ENCODE measurements around the gene TNS1.

The TNS1 gene

DNA sequence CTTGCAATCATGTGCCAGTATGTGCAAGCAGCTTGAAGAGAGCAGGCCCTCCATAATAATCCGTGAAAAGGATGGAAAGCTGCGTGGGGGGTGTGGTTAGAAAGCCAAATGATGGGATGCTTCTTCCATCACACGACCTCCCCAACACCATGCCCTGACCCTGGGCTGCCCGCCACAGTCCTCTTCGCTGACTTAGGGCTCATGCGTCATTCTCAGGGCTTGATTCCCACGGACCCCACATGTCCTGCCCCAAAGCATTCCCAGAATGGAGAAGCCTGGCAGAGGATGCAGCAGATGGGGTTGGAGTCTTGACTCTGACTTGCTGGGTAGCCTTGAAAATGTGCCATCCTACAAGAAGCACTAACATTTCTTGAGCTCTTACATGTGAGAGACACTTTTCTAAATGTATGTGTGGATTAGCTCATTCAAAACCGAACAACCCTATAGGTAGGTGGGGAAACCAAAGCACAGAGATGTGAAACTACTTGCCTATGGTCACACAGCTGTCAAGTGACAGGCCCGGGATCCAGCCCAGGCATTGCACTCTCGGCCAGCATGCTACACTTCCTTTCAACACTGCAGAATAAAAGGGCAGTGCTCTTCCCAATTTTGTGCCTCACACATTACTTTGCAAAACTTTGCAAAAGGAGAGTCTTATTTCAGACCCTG lies 3.7 kb downstream of the TNS1 start:
- no peak for DNase-seq

DNA sequence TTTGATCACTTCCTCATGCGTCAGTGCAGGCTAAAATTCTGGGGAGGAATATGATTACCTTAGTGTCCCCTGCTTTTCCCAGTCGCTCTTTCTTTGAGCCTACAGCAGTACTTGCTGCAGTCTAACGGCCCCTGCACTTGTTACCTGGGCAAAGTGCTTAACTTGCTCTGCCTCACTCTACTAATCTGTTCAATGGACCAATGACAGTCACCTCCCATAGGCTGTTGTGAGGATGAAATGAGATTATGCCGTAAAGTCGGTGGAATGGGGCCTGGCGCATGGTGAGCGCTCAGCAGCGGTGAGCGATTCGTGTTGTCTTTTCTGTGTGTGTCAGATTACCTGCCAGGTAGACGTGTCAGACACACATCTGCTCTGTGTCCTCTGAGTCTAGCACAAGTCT lies 5.3 kb downstream of the TNS1 start:
- DNase-seq: no peak

DNA sequence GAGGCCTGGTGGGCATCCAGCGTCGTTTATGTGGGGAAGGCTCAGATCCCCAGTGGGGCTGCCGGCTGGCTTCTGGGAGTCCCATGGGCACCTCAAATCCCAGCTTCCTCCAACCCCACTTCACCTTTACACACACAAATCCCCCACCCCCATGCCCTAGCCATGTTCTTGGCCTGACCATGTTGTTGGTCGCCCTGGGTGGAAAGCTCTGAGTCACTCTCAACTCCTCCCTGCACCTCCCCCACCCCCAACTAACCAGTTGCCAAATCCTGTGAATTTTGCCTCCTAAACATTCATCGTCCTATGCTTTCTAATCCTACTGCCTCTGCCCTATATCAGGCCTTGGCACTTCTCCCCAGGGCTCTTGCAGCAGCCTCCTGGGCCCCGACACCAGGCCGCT lies 6.4 kb downstream of the TNS1 start:
- DNase-seq: no peak

DNA sequence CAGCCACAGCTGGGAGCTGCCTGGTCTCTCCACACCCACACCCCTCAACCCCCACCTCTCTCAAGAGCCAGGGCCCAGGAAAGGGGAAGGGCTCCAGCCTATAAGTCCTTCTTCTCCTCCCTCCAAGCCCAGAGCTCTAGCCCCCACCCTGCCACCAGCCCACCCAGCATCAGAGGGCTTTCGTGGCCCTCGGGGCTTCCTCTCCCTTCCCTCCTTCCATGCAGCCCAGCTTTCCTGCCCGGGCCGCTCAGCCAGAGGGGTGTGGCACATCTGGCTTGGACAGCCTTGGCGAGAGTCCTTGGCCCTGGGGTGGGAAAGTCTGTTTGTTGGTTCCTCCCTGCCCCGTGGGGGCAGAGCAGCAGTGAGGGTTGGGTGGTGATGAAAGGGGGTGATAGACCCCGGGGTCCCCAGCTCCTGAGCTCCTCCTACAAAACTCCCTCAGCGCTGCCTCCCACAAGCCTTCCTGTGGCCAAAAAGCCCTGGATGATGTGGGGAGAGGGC lies 7.0 kb downstream of the TNS1 start:
- DNase-seq: no peak

DNA sequence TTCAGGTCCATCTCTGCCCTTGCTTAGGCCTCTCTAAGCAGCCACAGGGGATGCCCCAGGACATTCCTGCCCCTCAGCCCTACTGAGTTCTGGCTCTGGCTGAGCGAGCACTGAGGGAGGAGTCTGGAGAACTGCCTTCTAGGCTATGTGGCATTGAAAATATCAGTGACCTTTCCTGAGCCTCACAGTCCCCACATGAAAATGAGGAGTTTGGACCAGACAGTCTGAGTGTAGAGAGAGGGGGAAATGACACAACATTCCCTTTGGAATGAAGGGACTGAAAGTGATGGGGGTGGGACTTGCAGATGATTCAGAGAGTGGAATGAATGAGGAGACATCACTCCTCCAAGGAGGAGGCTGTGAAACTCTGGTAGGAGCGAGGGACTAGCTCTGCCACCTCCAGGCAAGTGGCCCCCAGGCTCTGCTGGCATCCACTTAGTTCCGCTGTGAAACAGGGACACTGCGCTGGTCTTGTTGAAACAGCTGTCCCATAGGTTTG lies 8.0 kb downstream of the TNS1 start:
- no peak for DNase-seq

DNA sequence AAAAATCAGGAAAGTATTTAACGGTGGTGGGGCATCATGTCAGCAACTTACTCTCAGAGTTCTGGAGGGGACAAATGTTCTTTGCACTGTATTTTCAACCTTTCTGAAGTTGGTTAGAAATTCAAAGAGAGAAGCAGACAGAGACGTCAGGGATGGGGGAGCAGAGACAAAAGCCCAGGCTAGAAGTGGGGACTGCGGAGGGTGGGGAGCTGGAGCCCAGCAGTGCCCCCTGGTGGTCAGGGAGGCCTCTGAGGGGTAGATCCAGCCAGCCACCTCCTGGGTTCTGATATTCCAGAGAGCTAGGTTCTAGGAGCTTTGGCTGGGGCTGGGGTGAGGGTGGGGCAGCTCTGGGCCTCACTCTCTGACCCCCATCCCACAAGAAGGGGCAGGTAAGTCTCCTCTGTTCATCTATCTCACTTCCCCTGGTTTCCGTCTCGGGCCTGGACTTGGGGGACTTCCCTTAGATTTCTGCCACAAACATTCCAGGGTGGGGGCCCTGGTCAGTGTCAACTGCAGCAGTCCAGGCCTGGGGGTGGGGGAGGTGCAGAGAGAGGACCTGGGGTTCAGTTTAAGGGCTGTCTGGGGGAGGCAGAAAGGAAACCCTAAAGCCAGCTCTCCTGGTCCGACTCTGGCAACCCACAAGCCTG lies 8.9 kb downstream of the TNS1 start:
- DNase-seq: peak; percentile 6

DNA sequence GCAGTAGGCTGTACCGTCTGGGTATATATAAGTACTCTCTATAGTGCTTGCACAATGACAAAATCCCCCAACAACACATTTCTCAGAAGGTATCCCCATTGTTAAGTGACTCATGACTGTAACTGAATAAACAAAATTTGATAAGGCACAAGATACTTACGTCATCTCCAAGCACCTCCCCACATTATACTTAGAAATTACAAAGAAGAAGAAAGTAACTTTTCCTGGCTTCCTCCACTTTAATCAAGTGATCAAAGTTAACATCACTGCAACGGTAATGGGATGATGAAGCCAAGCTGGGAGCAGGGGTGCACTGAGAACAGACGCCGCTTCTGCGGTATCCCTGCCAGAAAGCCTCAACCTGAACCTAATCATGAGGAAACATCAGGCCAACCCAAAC lies 9.7 kb downstream of the TNS1 start:
- no peak for DNase-seq

DNA sequence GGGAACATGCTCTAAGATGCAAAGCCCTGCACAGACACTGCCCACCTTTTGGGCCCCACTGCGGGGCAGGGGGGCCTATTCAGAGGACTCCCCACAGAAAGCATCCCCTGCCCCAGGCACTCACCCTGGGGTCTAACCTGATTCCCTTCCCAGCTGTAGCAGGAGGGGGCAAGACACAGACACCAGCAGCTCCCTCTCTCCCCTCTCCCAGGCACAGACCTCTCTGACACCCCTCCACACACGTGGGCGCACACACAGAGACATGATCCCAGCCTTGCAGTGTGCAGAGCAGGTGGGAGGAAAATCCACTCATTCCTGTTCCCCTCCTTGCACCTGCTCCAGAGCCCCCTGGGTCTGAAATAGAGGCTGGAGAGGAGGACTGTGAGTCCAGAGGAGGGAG lies 10.7 kb downstream of the TNS1 start:
- DNase-seq: no peak

DNA sequence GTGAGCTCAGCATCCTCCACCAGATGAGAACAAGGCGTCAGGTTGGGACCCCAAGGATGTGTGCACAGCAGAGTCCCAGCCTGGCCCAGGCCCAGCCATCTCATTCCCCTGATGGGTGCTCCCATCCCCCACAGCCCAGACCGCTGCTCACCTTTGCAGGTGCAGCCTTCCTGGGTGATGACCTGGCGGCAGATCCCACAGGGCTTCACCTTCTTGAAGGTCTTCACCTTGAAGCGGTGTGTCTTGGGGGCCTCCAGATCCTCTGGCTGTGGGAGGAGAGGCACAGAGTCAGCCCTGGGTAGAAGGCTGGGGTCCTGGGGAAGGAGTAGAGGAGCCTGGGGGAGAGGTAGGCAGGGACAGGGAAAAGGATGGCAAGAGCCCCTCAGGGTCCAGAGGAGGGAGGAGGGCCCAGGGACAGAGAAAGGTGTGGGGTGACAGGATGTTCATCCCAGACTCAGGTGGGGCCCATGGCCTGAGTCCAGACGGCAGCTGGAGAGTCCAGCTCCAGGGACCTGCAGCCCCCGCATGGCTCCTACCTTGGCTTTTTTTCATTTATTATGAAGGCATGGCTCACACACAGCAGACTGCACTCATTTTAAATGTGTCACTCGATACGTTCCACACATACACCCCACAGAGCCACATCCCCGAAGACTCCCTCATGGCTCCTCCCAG lies 11.9 kb downstream of the TNS1 start:
- DNase-seq: no peak

DNA sequence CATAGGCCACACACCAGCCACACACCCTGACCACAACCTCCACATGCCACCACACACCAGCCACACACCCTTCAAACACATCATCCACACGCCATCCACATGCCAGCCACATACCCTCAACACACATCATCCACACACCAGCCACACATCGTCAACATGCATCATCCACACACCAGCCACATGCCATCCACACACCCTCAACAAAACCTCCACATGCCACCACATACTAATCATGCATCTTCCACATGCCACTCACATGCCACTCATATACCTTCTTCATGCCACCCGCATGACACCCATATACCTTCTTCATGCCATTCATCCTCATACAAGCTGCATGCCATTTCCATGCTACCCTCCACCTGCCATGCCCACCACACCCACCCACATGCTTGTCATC lies 12.4 kb downstream of the TNS1 start:
- DNase-seq: no peak

DNA sequence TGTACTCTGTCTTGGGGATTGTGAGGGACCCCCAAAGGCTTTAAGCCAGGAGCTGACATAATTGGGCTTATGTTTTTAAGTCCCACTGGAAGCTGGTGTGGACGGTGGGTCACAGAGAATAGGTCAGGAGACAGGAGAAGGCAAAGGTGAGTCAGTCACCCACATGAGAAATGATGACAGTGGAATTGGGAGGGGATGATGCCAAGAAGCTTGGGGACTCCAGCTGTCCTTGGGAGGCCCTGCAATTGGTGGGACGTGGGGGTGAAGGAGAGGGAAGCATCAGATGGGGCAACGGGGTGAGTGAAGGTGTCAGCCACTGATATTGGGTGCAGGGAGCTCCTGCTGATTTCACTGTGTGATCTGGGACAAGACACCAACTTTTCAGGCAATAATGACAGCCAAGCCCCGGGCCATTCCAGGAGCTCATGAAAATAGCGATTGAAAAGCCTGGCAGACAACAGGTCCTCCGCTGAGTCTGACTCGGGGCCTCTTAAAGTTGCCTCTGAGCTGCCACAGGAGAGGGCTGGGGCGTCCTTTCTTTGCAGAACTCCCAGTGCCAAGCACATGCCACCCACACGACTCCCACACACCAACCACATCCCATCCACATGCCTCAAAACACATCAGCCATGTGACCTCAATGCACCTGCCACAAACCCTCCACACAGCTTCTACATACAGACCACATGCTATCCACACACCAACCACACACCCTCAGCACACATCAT lies 13.4 kb downstream of the TNS1 start:
- no peak for DNase-seq

DNA sequence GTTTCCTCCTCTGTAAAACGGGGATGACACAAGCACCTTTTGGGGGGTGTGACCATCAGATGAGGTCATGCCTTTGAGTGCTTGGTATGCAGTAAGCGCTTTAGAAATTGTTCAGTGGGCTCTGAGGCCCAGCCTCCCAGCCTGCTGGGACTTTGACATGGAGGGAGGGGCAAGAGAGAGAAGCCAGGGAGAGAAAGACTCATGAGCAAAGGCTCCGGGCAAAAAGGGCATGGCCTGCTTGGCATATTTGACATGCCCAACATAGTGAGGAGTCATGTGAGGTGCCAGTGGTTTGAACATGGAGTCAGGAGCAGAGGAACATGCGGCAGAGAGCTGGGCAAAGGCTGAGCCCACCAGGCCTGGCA lies 14.0 kb downstream of the TNS1 start:
- DNase-seq: no peak

DNA sequence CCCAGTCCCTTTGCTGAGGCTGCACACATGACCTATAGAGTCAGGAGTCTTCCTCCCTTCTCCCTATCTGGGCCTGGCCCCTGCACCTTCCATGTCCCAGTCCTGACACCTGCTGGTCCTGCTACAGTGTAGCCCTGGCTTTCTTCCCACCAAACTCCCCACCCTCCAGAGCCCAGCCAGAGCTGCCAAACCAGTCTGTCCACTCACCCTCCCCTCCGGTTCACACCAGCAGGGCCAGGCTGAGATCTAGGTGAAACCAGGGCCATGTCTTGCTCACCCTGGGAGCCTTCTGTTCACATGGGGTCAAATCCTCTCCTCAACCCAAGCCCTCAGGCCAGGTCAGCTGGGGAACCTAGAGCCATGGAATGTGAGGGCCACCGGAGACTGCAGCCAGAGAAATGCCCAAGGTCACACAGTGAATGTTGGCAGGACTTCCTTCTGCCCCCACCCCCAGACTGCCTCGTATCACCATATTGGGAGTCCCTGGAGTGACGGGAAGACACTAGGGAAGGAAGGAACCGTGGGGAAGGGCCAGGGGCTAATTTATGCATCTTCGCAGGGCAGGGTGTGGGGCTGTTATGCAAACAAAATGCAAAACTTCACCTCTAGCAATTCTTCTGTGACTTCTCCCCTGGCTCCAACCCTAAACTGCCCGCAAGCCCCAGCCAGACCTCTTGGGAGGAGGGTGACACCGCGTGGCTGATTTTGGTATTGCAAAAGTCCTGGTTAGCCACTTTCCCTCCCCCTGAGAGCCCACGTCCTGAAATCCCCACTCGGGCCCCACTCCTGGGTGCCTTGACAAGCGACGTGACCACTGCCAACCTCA lies 14.6 kb downstream of the TNS1 start:
- peak; percentile 30 for DNase-seq

DNA sequence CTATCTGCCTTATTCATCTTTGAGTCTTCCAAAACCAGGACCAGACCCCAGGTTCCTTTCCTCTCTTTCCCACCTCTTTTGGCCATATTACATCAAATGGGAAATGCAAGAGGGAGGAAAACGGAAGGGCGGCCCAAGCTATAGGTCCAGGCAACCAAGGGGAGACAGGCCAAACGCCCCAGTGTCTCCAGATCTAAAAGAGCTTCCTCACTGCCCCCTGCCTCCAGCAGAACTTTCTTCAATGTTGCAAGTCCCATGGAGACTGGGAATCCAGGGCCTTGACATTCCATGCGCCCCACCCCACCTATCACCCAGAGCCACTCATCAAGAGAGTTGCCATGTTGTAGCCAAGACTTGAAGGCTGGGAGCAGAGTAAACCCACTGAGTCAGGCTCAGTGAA lies 15.4 kb downstream of the TNS1 start:
- DNase-seq: no peak

DNA sequence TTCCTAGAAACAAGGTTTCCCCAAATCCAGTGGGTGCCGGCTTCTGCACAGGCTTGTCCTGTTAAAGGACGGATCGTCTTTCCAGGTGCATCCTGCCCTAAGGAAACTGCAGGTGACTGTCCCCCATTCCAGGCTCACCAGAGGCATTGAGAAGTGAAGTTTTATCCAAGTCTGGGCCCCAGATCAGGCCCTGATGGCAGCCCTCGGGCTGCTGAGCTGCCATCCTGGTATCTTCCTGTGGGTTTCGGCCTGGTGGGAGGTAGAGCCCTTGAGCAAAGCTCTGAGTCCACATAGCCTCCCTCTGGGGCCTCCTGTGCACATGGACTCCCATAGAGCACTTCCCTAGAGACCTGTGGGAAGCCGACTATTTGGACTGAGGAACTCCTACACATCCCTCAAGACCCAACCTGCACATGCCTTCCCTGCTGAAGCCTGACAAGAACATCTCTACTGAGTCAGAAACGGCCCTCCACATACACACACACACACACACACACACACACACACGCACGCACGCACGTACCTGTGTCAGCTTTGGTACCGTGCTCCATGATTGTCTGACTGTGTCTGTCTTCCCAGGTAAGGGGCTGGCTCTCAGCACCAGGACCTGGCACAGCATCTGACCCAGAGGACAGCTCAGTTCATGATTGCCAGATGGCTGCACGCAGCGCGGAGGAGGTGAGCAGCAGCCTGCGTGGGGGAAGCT lies 16.4 kb downstream of the TNS1 start:
- DNase-seq: no peak

DNA sequence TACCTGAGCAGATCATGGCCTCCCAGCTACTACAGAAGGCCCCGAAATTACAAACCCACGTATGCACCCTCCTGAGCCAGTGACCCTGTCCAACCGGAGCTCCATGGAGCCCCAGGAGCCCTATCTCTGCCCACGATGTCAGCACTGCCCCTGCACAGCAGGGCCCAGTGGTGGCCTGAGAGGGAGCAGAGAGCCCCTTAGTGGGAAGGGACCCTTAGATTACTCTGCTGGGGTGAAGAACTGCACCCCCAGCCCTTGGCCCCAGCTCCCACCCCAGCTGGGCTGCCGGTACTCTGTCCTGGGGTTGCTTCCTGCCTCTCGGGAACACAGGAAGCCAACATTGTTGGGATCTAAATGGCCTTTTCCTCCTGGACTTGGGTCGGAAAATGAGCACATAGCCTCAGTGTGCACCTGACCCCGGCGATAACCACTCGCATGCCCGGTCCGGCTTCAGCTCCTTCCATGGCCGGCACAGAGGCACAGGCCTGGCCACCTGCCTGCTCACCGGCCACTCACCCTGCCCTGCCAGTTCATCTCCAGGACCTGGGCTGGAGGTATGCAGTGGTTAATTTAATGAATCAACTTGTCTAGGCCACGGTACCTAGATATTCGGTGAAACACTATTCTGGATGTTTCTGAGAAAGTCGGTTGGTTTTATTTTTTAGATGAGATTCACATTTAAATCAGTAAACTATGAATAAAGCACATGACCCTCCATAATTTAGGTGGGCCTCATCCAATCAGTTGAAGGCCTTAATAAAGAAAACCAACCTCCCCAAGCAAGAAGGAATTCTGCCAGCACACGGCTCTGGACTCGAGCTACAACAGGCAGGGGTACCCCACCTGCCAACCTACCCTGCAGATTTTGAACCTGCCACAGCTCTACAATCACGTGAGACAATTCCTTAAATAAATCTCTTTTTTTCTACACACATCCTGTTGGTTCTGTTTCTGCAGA lies 19.2 kb downstream of the TNS1 start:
- no peak for DNase-seq

DNA sequence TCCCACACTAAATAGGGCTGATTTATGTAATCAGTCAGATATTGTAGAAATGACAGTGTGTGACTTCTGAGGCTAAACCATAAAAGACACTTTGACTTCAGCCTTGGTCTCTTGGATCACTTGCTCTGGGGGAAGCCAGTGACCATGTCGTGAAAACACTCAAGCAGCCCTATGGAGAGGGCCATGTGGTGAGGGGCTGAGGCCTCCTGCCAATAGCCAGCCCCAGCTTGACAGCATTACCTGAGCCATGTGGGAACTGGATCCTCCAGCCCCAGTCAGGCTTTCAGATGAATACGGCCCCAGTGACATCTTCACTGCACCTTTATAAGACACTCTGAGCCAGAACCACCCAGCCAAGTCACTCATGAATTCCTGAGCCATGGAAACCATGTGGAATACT lies 20.8 kb downstream of the TNS1 start:
- no peak for DNase-seq

DNA sequence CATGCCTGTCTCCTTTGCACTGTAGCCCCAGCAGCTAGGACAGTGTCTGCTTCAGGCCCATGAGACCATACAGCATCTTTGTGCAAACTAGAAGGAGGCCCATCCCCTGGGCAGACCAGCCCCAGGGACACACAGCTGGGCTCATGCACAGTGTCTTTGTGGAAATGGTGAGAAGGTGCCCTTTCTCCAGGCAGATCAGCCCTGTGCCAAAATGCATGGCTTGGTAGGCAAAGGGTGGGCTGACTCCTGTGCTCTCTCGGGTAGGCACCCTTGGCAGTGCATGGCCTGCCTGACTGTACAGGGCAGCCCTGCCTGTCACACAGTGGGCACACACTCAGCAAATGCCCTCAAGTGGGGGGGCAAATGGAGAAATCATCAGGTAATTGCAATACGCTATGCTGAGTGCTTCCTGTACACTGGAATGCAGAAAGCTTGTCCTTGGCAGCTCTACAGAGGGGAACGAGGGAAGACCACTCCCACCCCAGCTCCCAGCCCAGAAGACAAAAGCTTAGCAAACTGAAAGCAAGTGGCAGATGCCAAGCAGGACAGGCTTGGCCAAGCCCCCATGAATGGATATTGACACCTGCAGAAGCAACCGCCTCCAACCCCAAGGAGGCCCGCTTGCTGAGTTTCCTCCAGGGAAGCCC lies 21.6 kb downstream of the TNS1 start:
- no peak for DNase-seq

DNA sequence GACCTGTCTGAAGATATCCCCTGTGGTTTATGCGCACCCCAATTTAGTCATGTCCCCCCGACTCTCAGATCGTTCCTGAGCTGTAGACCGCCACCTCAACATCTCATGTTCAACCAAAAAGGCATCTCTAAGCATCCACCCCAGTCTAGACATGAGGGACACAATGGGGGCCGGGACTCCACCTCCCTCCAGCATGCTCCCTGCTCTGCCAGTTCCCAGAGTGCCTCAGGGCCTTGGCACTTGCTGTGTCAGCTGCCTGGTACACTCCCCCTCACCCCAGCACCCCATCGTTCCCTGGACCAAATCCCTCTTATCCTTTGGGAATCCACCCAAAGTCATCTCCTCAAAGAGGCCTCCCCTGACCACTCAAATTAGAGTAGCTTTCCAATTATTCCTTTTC lies 22.2 kb downstream of the TNS1 start:
- DNase-seq: no peak

DNA sequence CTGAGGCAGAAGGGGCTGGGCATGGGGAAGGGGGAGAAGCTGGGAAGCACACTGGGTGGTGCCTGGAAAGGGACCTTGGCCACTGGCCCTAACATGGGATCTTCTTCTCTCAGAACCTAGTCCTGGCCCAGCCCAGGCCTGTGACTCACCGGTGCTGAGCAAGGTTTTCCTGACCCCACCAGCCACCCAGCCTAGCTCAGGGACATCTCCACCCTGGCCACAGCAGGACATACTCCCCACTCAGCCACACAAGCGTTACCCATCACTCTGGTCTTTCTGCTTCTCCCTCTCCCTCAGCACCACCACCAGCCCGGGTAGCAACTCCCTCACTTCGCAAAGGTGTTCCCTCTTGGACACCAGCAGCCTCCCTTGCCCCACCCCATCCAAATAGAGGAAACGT lies 22.8 kb downstream of the TNS1 start:
- no peak for DNase-seq

Data from NCI-H1092 treated with DMSO at 0.1 percent for 48 hours (cell line).